ENCODE results near the gene DST. TPM values are rescaled to one million over a fixed set of nuclear protein-coding genes. Genes with fewer than 3 reads are reported as not detected.

DST gene
- total RNA-seq, 1 experiment from 2014 or later, result 132 TPM

- Mint-ChIP-seq H3K4me3 (no peak overlapping the region), H3K27ac (no peak overlapping the region), H3K27me3 (ENCODE audit: low read depth) (no peaks in the 10 kb centered on the region), H3K4me1 (no peaks in the 10 kb centered on the region), H3K9me3 (peaks cover 12% of the 10 kb centered on the region), H3K36me3 (peaks cover 56% of the 10 kb centered on the region)
- ATAC-seq, result no peak
- no peak for DNase-seq (ENCODE audit: low spot score)
- POLR2A ChIA-PET, result no interaction called here
- TF ChIP-seq GTF2I (CRISPR knock-in tag; conservative IDR thresholded peaks at IDR 0.05) (no peak), ZNF416 (CRISPR knock-in tag; IDR thresholded peaks at IDR 0.05) (no peak), ATF1 (CRISPR knock-in tag; IDR thresholded peaks at IDR 0.05) (no peak), ZNF121 (CRISPR knock-in tag; IDR thresholded peaks at IDR 0.05) (no peak), TP53 (CRISPR knock-in tag; IDR thresholded peaks at IDR 0.05) (no peak), CREM (CRISPR knock-in tag; IDR thresholded peaks at IDR 0.05) (no peak), ZNF219 (CRISPR knock-in tag; IDR thresholded peaks at IDR 0.05; ENCODE audit: borderline replicate concordance) (no peak), IRF1 (CRISPR knock-in tag; IDR thresholded peaks at IDR 0.05) (no peak), NR3C1 (CRISPR knock-in tag; conservative IDR thresholded peaks at IDR 0.05; ENCODE audit: low read depth) (no peak), EMX1 (CRISPR knock-in tag; IDR thresholded peaks at IDR 0.05) (no peak), CREB1 (CRISPR knock-in tag; IDR thresholded peaks at IDR 0.05) (no peak), SOX15 (CRISPR knock-in tag; IDR thresholded peaks at IDR 0.05) (no peak), KAT7 (CRISPR knock-in tag; IDR thresholded peaks at IDR 0.05; ENCODE audit: borderline replicate concordance) (no peak), ZBTB21 (CRISPR knock-in tag; IDR thresholded peaks at IDR 0.05; ENCODE audit: borderline replicate concordance) (no peak)
- CTCF ChIA-PET, result no interaction called here
Measured at GRCh38 chr6:56480654-56481337, 161.9 kb downstream of the DST start.

GRCh38 chr6:56480246-56480645 lies 162.4 kb downstream of the DST start:
- no peaks in the 10 kb centered on the region for H3K4me1 Mint-ChIP-seq
- ChIA-PET CTCF (no interaction called here), POLR2A (no interaction called here)
- peaks cover 12% of the 10 kb centered on the region for H3K9me3 Mint-ChIP-seq
- TF ChIP-seq AFF4 (CRISPR knock-in tag; IDR thresholded peaks at IDR 0.05; ENCODE audit: borderline replicate concordance), result no peak
- peaks cover 62% of the 10 kb centered on the region for H3K36me3 Mint-ChIP-seq
- no peak overlapping the region for H3K4me3 Mint-ChIP-seq
- ATAC-seq, result no peak
- no peaks in the 10 kb centered on the region for H3K27me3 Mint-ChIP-seq (ENCODE audit: low read depth)
- H3K27ac Mint-ChIP-seq, result no peak overlapping the region
- DNase-seq (ENCODE audit: low spot score), result no peak

GRCh38 chr6:56479381-56479780 lies 163.3 kb downstream of the DST start:
- H3K9me3 Mint-ChIP-seq, result peaks cover 12% of the 10 kb centered on the region
- no peak for DNase-seq (ENCODE audit: low spot score)
- no peak overlapping the region for H3K27ac Mint-ChIP-seq
- ChIA-PET POLR2A (no interaction called here), CTCF (no interaction called here)
- ATAC-seq, result no peak
- H3K27me3 Mint-ChIP-seq (ENCODE audit: low read depth), result no peaks in the 10 kb centered on the region
- no peak overlapping the region for H3K4me3 Mint-ChIP-seq
- H3K36me3 Mint-ChIP-seq, result peaks cover 61% of the 10 kb centered on the region
- H3K4me1 Mint-ChIP-seq, result no peaks in the 10 kb centered on the region
- TF ChIP-seq AR (CRISPR knock-in tag; IDR thresholded peaks at IDR 0.05) (no peak), ZNF263 (CRISPR knock-in tag; IDR thresholded peaks at IDR 0.05; ENCODE audit: low read depth) (no peak), ATF1 (CRISPR knock-in tag; IDR thresholded peaks at IDR 0.05) (no peak), ZNF219 (CRISPR knock-in tag; IDR thresholded peaks at IDR 0.05; ENCODE audit: borderline replicate concordance) (no peak), MXD4 (CRISPR knock-in tag; IDR thresholded peaks at IDR 0.05; ENCODE audit: borderline replicate concordance) (no peak), RORB (CRISPR knock-in tag; IDR thresholded peaks at IDR 0.05) (no peak), ATF3 (CRISPR knock-in tag; conservative IDR thresholded peaks at IDR 0.05) (no peak), AFF4 (CRISPR knock-in tag; IDR thresholded peaks at IDR 0.05; ENCODE audit: borderline replicate concordance) (no peak), JAZF1 (CRISPR knock-in tag; IDR thresholded peaks at IDR 0.05) (no peak), TEAD1 (CRISPR knock-in tag; IDR thresholded peaks at IDR 0.05) (no peak), GTF2I (CRISPR knock-in tag; conservative IDR thresholded peaks at IDR 0.05) (no peak)

Data from WTC11 (cell line).